VCaP (cell line): Measurements from ENCODE around the gene LMNA.

ENCODE experiments used
- H3K27ac ChIP-seq: fragments of 450-650 bp; 2 replicates; pipeline ENCODE4 v1.5.1; 2017
- CTCF ChIP-seq: fragments of 450-650 bp; conservative IDR thresholded peaks from 2 replicates; pipeline ENCODE4 v1.5.1; 2017; ENCODE audit warnings: mild to moderate bottlenecking, moderate library complexity

Gene LMNA

GRCh38 chr1:156091610-156092009 is 22.9 kb upstream of the LMNA start:
- no peak overlapping the region for H3K27ac ChIP-seq
- no peak for TF ChIP-seq CTCF

DNA sequence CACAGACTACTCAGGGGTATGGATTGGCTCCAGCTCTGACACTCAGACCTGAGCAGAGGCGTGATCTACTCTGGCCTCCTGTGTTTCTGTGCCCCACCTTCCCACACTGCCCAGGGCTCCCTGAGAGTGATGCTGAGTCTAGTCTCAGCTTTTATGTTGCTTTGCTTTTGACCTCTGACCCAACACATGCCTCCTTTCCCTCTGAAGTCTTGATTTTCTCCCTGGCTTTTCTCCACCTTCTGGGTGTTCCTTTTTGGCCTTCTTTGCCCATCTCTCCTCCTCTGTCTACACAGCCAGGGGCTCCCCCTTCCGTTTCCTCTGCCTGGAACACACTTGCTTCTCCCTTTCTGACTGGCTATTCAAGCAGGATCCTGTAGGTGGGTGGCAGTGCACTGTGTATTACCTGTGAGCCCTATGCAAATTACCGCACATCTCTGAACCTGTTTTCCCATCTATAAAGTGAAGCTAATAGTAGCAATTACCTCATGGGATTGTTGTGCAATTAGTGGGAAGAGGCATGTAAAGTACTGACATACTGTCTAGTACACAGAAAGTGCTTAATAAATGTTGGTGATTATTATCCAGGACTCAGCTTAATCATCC is 18.5 kb upstream of the LMNA start:
- no peak overlapping the region for H3K27ac ChIP-seq
- no peak for TF ChIP-seq CTCF

- H3K27ac ChIP-seq = no peak overlapping the region
- peak; percentile 96 for TF ChIP-seq CTCF
Observed at GRCh38 chr1:156096640-156097391, 17.7 kb upstream of the LMNA start.

- TF ChIP-seq CTCF = no peak
- no peak overlapping the region for H3K27ac ChIP-seq
Observed at GRCh38 chr1:156097499-156098178, 16.9 kb upstream of the LMNA start.

- no peak for TF ChIP-seq CTCF
- H3K27ac ChIP-seq = no peak overlapping the region
Observed at GRCh38 chr1:156098784-156099183, 15.7 kb upstream of the LMNA start.

GRCh38 chr1:156099282-156099681 is 15.2 kb upstream of the LMNA start:
- H3K27ac ChIP-seq = no peak overlapping the region
- no peak for TF ChIP-seq CTCF

DNA sequence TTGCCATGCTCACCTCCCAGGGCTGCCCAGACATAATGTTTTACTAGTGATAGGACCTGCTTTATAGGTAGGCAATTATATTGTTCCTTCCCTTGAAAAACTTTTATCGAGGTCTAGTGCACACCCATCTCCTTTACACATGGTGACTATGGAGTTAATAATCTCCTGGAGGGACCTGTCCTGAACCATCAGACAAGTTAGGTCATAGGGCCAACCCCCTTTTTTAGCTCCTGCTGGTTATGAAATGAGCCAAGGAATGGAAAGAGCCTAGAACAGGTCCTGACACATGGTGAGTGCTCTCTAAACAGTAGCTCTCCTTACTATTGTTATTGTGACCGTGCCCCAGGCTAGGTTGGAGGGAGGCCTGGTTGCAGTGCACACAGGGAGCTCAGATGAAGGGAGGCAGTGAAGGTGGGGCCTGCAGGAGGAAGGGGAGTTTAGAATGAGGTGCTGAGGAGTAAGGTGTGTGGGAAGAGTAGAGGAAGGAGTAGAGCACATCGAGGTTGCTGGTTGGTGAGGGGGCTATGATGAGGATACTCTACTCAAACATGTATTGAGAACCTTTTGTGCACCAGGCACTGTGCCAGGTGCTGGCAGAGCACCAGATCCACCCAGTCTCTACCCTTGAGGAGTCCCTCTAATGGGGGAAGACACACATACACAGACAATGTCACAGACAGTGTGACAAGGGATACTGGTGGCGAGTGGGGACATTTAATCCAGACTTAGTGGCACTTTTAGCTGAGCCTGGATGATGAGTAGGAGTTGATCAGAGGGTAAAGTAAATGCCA is 14.1 kb upstream of the LMNA start:
- no peak for TF ChIP-seq CTCF
- no peak overlapping the region for H3K27ac ChIP-seq
